IMR-90 (cell line): ENCODE data around the gene IPO13. TPM values are rescaled to one million over a fixed set of nuclear protein-coding genes. Genes with fewer than 3 reads are reported as not detected.

Source experiments
- ATAC-seq: fragments of 200-7000 bp; cut with Tn5 transposase; 2 replicates; pipeline ENCODE4 v1.9.1; 2020; ENCODE audit warnings: low read depth, mild to moderate bottlenecking, moderate library complexity
- BruUV-seq: library from RNA; stranded (reverse); fragments of 400-500 nt; replicated peaks from 2 replicates; lab custom pipeline; 2021; lab: Mats Ljungman, UMichigan
- CTCF ChIA-PET: fragments of 300-600 bp; formaldehyde crosslinking; extraction: SDS; loops from one replicate; lab custom pipeline; 2021; ENCODE audit warnings: antibody characterized with exemption; lab: Yijun Ruan, JAX
- POLR2A ChIA-PET: fragments of 300-600 bp; sonication (Branson Sonifier 250); formaldehyde crosslinking; loops from one replicate; lab custom pipeline; 2022; ENCODE audit warnings: antibody characterized with exemption; ENCODE audit not compliant: unreplicated experiment; lab: Charles Lee
- DNase-seq: peaks from one replicate; pipeline ENCODE4 v3.0.0; 2013
- H2AFZ ChIP-seq: replicated peaks from 2 replicates; pipeline ENCODE3; 2013; ENCODE audit warnings: low read length, mild to moderate bottlenecking; ENCODE audit not compliant: poor library complexity
- H2AK5ac ChIP-seq: 2 replicates; pipeline ENCODE4 v1.6.1; 2013; ENCODE audit warnings: low read depth, low read length, inconsistent platforms
- H2AK9ac ChIP-seq: replicated peaks from 2 replicates; pipeline ENCODE3; 2013; ENCODE audit warnings: mild to moderate bottlenecking, low read depth, low read length, moderate library complexity; ENCODE audit not compliant: poor library complexity
- H2BK120ac ChIP-seq: 2 replicates; pipeline ENCODE4 v1.6.1; 2013; ENCODE audit warnings: low read depth, low read length, inconsistent platforms
- H2BK15ac ChIP-seq: 3 replicates; pipeline ENCODE4 v1.6.1; 2013; ENCODE audit warnings: low read depth, low read length, inconsistent platforms
- H2BK20ac ChIP-seq: 2 replicates; pipeline ENCODE4 v1.6.1; 2013; ENCODE audit warnings: low read depth, mild to moderate bottlenecking, inconsistent platforms, low read length, moderate library complexity
- H2BK5ac ChIP-seq: 2 replicates; pipeline ENCODE4 v1.6.1; 2013; ENCODE audit warnings: mild to moderate bottlenecking, low read depth, low read length, inconsistent platforms; ENCODE audit not compliant: poor library complexity, severe bottlenecking
- H3K14ac ChIP-seq: replicated peaks from 2 replicates; pipeline ENCODE4 v1.6.1; 2013; ENCODE audit warnings: low read depth, low read length, inconsistent platforms
- H3K18ac ChIP-seq: 2 replicates; pipeline ENCODE4 v1.6.1; 2013; ENCODE audit warnings: low read depth, low read length, control low read depth
- H3K23ac ChIP-seq: 2 replicates; pipeline ENCODE4 v1.6.1; 2013; ENCODE audit warnings: low read depth, low read length, inconsistent platforms
- H3K27ac ChIP-seq: 2 replicates; pipeline ENCODE4 v1.5.1; 2013; ENCODE audit warnings: mild to moderate bottlenecking, control low read depth, low read length; ENCODE audit not compliant: insufficient read depth
- H3K27me3 ChIP-seq: 2 replicates; pipeline ENCODE4 v1.6.1; 2013; ENCODE audit warnings: low read length; ENCODE audit not compliant: control insufficient read depth, insufficient read depth
- H3K36me3 ChIP-seq: 2 replicates; pipeline ENCODE4 v1.6.1; 2013; ENCODE audit warnings: low read length, mixed read lengths; ENCODE audit not compliant: control insufficient read depth, insufficient read depth
- H3K4ac ChIP-seq: 2 replicates; pipeline ENCODE4 v1.6.1; 2013; ENCODE audit warnings: low read depth, low read length, inconsistent platforms
- H3K4me1 ChIP-seq: 2 replicates; pipeline ENCODE4 v1.6.1; 2013; ENCODE audit warnings: low read length, mixed read lengths; ENCODE audit not compliant: control insufficient read depth, insufficient read depth
- H3K4me2 ChIP-seq: 2 replicates; pipeline ENCODE4 v1.6.1; 2013; ENCODE audit warnings: low read depth, mild to moderate bottlenecking, control low read depth, low read length, moderate library complexity
- H3K4me3 ChIP-seq: 2 replicates; pipeline ENCODE4 v1.5.1; 2013; ENCODE audit warnings: low read depth, mild to moderate bottlenecking, control low read depth, low read length, moderate library complexity; ENCODE audit not compliant: insufficient read depth
- H3K56ac ChIP-seq: 2 replicates; pipeline ENCODE4 v1.6.1; 2013; ENCODE audit warnings: low read length, inconsistent platforms; ENCODE audit not compliant: insufficient read depth; ENCODE audit errors: extremely low read depth
- H3K79me1 ChIP-seq, 2 experiments: 2 replicates each; pipeline ENCODE4 v1.6.1; 2013; ENCODE audit warnings: low read length in 2 of 2, inconsistent platforms in 1 of 2, low read depth in 1 of 2
- H3K9ac ChIP-seq: 2 replicates; pipeline ENCODE4 v1.6.1; 2013; ENCODE audit warnings: low read depth, low read length, control low read depth
- H3K9me1 ChIP-seq: 2 replicates; pipeline ENCODE4 v1.6.1; 2013; ENCODE audit warnings: low read length, inconsistent platforms; ENCODE audit not compliant: insufficient read depth
- H3K9me3 ChIP-seq: 2 replicates; pipeline ENCODE4 v1.6.1; 2013; ENCODE audit warnings: low read length; ENCODE audit not compliant: control insufficient read depth, insufficient read depth
- H4K20me1 ChIP-seq: 2 replicates; pipeline ENCODE4 v1.6.1; 2013; ENCODE audit warnings: low read length, inconsistent platforms; ENCODE audit not compliant: insufficient read depth
- H4K5ac ChIP-seq: 2 replicates; pipeline ENCODE4 v1.6.1; 2013; ENCODE audit warnings: mild to moderate bottlenecking, low read depth, low read length, control low read depth
- H4K8ac ChIP-seq, 2 experiments: 2 replicates each; pipeline ENCODE4 v1.6.1; 2013; ENCODE audit warnings: low read depth in 2 of 2, low read length in 2 of 2, control low read depth in 1 of 2, inconsistent platforms in 1 of 2
- H4K91ac ChIP-seq: 2 replicates; pipeline ENCODE4 v1.6.1; 2013; ENCODE audit warnings: low read depth, low read length, inconsistent platforms; ENCODE audit not compliant: insufficient read depth
- BHLHE40 ChIP-seq: fragments of 150-350 bp; IDR thresholded peaks from 2 replicates; pipeline ENCODE4 v1.6.1; 2016; ENCODE audit warnings: mild to moderate bottlenecking, low read depth, low read length
- CHD1 ChIP-seq: IDR thresholded peaks from 2 replicates; pipeline ENCODE4 v1.6.1; 2012; ENCODE audit warnings: low read depth, low read length, improper control_type of control experiment
- FOS ChIP-seq: fragments of 150-350 bp; IDR thresholded peaks from 2 replicates; pipeline ENCODE4 v1.6.1; 2016; ENCODE audit warnings: low read depth, low read length
- MAFK ChIP-seq: IDR thresholded peaks from 2 replicates; pipeline ENCODE4 v1.6.1; 2012; ENCODE audit warnings: low read depth, low read length, improper control_type of control experiment
- MAZ ChIP-seq: IDR thresholded peaks from 2 replicates; pipeline ENCODE4 v1.6.1; 2012; ENCODE audit warnings: low read depth, mild to moderate bottlenecking, low read length, improper control_type of control experiment, moderate library complexity, borderline replicate concordance
- MXI1 ChIP-seq: IDR thresholded peaks from 2 replicates; pipeline ENCODE4 v1.6.1; 2012; ENCODE audit warnings: low read depth, mild to moderate bottlenecking, low read length, moderate library complexity, borderline replicate concordance
- NFE2L2 ChIP-seq: fragments of 150-350 bp; IDR thresholded peaks from 2 replicates; pipeline ENCODE4 v1.6.1; 2016; ENCODE audit warnings: low read depth, mild to moderate bottlenecking, low read length
- POLR2A ChIP-seq: IDR thresholded peaks from 2 replicates; pipeline ENCODE4 v1.6.1; 2012; ENCODE audit warnings: mild to moderate bottlenecking, low read depth, low read length
- RFX5 ChIP-seq: IDR thresholded peaks from 2 replicates; pipeline ENCODE4 v1.8.0; 2012; ENCODE audit warnings: low read depth, mild to moderate bottlenecking, low read length, moderate library complexity
- SMC3 ChIP-seq: fragments of 150-350 bp; IDR thresholded peaks from 2 replicates; pipeline ENCODE4 v1.6.1; 2016; ENCODE audit warnings: low read depth, mild to moderate bottlenecking, antibody characterized with exemption, low read length, moderate library complexity
- WGBS, 2 experiments: methylation state at CpG; one replicate each; pipeline versions ENCODE4 v1.1.5 to v1.1.7; 2013; ENCODE audit warnings: missing lambda C conversion rate in 2 of 2; ENCODE audit not compliant: insufficient read length in 1 of 2; ENCODE audit errors: extremely low coverage in 2 of 2; 5-methylcytosine and 5-hydroxymethylcytosine counted together
- dilution Hi-C: fragments of 300-500 bp; cut with HindIII; formaldehyde crosslinking; loops from one replicate; pipeline ENCODE4 v1.14.3; 2018; ENCODE audit warnings: low sequenced_read_pairs; ENCODE audit not compliant: unreplicated experiment
- in situ Hi-C: fragments of 300-500 bp; cut with MboI; formaldehyde crosslinking; loops from 3 replicates; pipeline ENCODE4 v1.14.3; 2019; ENCODE audit warnings: low sequenced_read_pairs, inconsistent platforms, mixed read lengths
- intact Hi-C: fragments of 100-400 bp; cut with micrococcal nuclease; formaldehyde crosslinking; loops from 2 replicates; pipeline ENCODE4 v1.10.0; 2022
- polyA plus RNA-seq, 3 experiments: library from polyadenylated mRNA; depleted of rRNA; stranded (reverse); fragments of >200 nt; gene quantifications; 2 replicates each; pipeline ENCODE4 v1.2.3, GENCODE V29; 2012; ENCODE audit warnings: low replicate concordance in 1 of 3
- total RNA-seq: library from RNA; depleted of rRNA; stranded (reverse); fragments of >200 nt; gene quantifications from 2 replicates; pipeline ENCODE4 v1.2.3, GENCODE V29; 2012
- TF ChIP-seq, protein P1 (sequence below): fragments of 150-350 bp; IDR thresholded peaks from 2 replicates; pipeline ENCODE4 v1.6.1; 2017; ENCODE audit warnings: mild to moderate bottlenecking, antibody characterized with exemption, low read length, low read depth

Gene IPO13
- total and polyA plus RNA-seq, 2 of the 4 experiments (the other 2 are of a cell fraction), result 15.2 to 18.7 TPM

DNA sequence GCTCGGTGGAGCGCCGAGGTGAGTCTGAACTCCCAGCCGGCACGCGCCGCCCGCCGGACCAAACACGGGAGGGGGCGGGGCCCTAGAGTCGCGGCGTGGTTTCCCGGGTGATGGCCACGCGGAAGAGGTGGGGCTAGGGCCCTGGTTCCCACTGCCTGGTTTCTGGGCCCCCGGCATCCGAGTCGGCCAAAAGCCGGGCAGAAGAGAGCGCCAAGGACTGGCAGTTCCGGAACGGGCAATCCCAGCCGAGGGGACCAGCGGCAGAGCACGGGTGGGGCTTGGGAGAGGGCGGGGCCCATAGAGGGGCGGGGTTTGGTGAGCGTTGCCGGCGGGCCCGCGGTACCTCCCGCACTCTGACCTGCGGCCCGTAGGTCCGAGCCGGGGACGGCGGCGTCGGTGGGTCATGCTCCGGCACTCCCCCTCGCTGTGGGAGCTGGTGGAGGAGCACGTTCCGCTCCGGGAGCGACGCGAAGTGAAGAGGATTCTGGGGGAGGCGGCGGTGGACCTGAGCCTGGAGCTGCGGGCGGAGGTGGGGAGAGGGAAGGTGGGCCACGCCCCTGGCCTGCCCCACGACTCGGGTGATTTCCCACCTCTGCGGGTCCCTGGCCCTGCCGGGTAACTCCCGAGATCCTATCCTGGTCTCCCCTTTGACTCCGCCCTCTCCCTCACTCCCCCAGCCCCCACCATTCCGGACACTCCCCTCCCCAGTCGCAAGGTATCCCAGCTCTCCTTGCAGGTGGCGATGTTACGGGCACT, 44.9 kb downstream of the IPO13 start, which contains the start of gene CCDC24 (continued):
- TF ChIP-seq MAFK (no peak), MAZ (peak; percentile 74; the same call in 1 of the 2 replicates)

DNA sequence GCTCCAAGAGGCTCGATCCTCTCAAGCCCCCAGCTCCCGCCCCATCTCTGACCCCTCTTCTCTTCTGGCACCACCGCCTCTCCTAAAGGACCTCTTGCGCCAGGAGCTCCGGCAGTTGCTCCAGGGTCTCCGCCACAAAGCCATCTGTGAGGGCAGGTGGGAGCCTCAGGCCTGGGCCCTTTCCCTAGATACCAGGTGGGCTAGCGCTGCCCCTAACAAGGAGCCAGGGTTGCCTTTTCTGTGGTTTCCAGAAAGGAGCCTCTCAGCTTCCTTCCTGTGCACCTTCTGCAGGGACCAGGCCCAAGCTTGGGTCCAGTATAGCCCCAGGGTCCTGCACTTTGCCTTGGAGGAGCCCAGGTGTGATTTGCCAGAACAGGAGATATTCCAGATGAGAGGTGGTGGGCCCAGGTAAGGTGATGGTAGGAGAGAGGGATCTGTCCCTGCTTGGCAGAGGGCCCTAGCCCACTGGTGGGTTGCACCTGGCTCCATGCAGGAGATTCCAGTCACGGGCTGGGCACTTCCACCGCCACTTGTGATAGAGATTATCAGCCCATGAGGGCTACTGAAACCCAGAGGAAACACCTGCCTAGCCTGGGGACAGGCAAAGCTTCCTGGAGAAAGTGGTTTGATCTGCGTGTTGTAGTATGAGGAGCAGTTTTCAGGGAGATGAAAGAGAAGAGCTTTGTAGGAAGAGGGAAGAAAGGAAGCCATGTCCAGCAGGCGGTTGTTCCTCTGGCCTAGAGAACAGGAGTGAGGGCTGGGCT, 45.7 kb downstream of the IPO13 start:
- 62% methylated on average over 5 of the region's 11 CpGs; no CpG with 5 or more reads in 1 of the 2 experiments for WGBS, 2 experiments
- DNase-seq (no peak), ATAC-seq (no peak)
- Histone ChIP-seq H3K14ac (no peak overlapping the region), H3K27me3 (no peaks in the 10 kb centered on the region), H3K4me3 (peak overlapping the region; percentile 75), H2AK5ac (no peak overlapping the region; the same call in 1 of the 2 replicates), H3K9ac (peak overlapping the region; percentile 44; the same call in 1 of the 2 replicates), H4K8ac (peak overlapping the region; percentile 85 to 90; a peak in 2 of 4 replicates), H3K18ac (no peak overlapping the region), H3K9me1 (peaks cover 5% of the 10 kb centered on the region), H3K4me2 (peak overlapping the region; percentile 81), H2BK15ac (no peak overlapping the region), H2BK120ac (no peak overlapping the region), H2AFZ (peak overlapping the region; percentile 97), H3K9me3 (no peaks in the 10 kb centered on the region), H4K91ac (no peak overlapping the region), H3K56ac (no peak overlapping the region), H3K36me3 (no peaks in the 10 kb centered on the region; the same call in 1 of the 2 replicates), H3K27ac (no peak overlapping the region), H3K4me1 (peaks cover 7% of the 10 kb centered on the region), H3K23ac (0 out of 2 replicates have a peak overlapping the region, but pooled peaks have one; percentile 7), H2AK9ac (peak overlapping the region; percentile 83), H3K4ac (no peak overlapping the region), H3K79me1 (no peaks in the 10 kb centered on the region), H4K5ac (no peak overlapping the region; the same call in 1 of the 2 replicates), H4K20me1 (peaks cover 2% of the 10 kb centered on the region; the same call in 1 of the 2 replicates), H2BK20ac (no peak overlapping the region), H2BK5ac (no peak overlapping the region)
- POLR2A ChIA-PET, result interaction anchor here (0.6 kb wide), 1 partner anchor 249 kb away, joined by 13 read pairs; no protein-coding TSS in a partner anchor
- intact Hi-C loops (no loop called here), dilution Hi-C loops (no loop called here), in situ Hi-C loops (no loop called here)
- CTCF ChIA-PET, result interaction anchor here (0.7 to 1.3 kb wide), 2 partner anchors 13 to 55 kb away, joined by 3 to 4 read pairs; no protein-coding TSS in a partner anchor
- no TSS peak for BruUV-seq
- TF ChIP-seq FOS (no peak), RFX5 (no peak), BHLHE40 (no peak), MXI1 (no peak), NFE2L2 (no peak), SMC3 (no peak), POLR2A (no peak), MAFK (no peak), CHD1 (no peak), MAZ (no peak)
- TF ChIP-seq, protein P1, sequence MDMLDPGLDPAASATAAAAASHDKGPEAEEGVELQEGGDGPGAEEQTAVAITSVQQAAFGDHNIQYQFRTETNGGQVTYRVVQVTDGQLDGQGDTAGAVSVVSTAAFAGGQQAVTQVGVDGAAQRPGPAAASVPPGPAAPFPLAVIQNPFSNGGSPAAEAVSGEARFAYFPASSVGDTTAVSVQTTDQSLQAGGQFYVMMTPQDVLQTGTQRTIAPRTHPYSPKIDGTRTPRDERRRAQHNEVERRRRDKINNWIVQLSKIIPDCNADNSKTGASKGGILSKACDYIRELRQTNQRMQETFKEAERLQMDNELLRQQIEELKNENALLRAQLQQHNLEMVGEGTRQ, result no peak
